Right cardiac atrium (tissue), 5 donors: ENCODE measurements around the gene PTPN6. TPM values are rescaled to one million over a fixed set of nuclear protein-coding genes. Genes with fewer than 3 reads are reported as not detected.

Source experiments
- ATAC-seq, 2 donors: fragments of 200-7000 bp; cut with Tn5 transposase; one replicate each; pipeline versions ENCODE4 v1.8.0 to v1.9.1; 2020; ENCODE audit warnings: moderate library complexity in 2 of 2, mild to moderate bottlenecking in 1 of 2
- DNase-seq, 3 donors: peaks; one replicate each; pipeline ENCODE4 v3.0.0-alpha.2; 2020
- H3K27ac ChIP-seq: one replicate; pipeline ENCODE4 v1.5.1; 2013; ENCODE audit warnings: mild to moderate bottlenecking, low read length, control low read depth, moderate library complexity
- H3K27me3 ChIP-seq: one replicate; pipeline ENCODE4 v1.6.1; 2013; ENCODE audit not compliant: control insufficient read depth, insufficient read depth
- H3K4me1 ChIP-seq: one replicate; pipeline ENCODE4 v1.6.1; 2013; ENCODE audit warnings: low read length; ENCODE audit not compliant: control insufficient read depth, insufficient read depth
- H3K4me3 ChIP-seq: one replicate; pipeline ENCODE4 v1.5.1; 2013; ENCODE audit warnings: low read length, control low read depth
- H3K9me3 ChIP-seq: one replicate; pipeline ENCODE4 v1.6.1; 2013; ENCODE audit warnings: low read length; ENCODE audit not compliant: control insufficient read depth
- WGBS: extraction: QIAGEN DNeasy Blood & Tissue Kit; methylation state at CpG from one replicate; pipeline ENCODE4 v1.1.7; 2013; 5-methylcytosine and 5-hydroxymethylcytosine counted together
- intact Hi-C, 4 donors: fragments of 100-400 bp; cut with DNase I; formaldehyde crosslinking; loops; one replicate each; pipeline versions ENCODE4 v1.11.0 to v1.14.0; 2022 to 2023
- polyA plus RNA-seq: library from polyadenylated mRNA; stranded (reverse); fragments of 200-250 nt; gene quantifications from one replicate; pipeline ENCODE4 v1.2.3, GENCODE V29; 2013
- total RNA-seq, 4 donors: library from RNA; stranded (reverse); fragmentation: NEBNext Ultra II Directional; extraction: Animal tissue kit (Norgen Biotek cat#: 25700); gene quantifications; one replicate each; pipeline ENCODE4 v1.2.1, GENCODE V29; 2021
- donor health status: healthy with polysubstance abuse.
- donor health status: DM: no; HTN: yes; CAD: no.
- donor health status: DM: no; HTN: no; CAD: no.
- donor health status: DM: no; HTN: yes; CAD: no; lungs with severe emphysema.
- donor health status: DM: yes; HTN: yes; CAD: no.

PTPN6 gene
- total and polyA plus RNA-seq, 5 donors, result 5.9 to 12.1 (median 8.2) TPM

DNA sequence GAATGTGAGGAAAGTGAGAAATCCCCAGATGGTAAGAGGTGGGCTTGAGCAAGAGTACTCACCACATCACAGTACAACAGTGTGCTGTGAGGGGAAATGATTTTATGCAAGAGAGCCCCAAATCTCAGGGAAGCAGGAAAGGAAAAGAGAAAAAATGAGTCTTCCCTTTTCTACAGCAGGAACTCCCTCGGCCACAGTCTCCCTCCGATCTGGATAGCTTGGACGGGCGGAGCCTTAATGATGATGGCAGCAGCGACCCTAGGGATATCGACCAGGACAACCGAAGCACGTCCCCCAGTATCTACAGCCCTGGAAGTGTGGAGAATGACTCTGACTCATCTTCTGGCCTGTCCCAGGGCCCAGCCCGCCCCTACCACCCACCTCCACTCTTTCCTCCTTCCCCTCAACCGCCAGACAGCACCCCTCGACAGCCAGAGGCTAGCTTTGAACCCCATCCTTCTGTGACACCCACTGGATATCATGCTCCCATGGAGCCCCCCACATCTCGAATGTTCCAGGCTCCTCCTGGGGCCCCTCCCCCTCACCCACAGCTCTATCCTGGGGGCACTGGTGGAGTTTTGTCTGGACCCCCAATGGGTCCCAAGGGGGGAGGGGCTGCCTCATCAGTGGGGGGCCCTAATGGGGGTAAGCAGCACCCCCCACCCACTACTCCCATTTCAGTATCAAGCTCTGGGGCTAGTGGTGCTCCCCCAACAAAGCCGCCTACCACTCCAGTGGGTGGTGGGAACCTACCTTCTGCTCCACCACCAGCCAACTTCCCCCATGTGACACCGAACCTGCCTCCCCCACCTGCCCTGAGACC is 15.6 kb upstream of the PTPN6 start:
- DNase-seq, result peak; percentile 31 to 62 (median 61)

DNA sequence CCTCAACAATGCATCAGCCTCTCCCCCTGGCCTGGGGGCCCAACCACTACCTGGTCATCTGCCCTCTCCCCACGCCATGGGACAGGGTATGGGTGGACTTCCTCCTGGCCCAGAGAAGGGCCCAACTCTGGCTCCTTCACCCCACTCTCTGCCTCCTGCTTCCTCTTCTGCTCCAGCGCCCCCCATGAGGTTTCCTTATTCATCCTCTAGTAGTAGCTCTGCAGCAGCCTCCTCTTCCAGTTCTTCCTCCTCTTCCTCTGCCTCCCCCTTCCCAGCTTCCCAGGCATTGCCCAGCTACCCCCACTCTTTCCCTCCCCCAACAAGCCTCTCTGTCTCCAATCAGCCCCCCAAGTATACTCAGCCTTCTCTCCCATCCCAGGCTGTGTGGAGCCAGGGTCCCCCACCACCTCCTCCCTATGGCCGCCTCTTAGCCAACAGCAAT is 14.9 kb upstream of the PTPN6 start:
- no peak overlapping the region for H3K27ac ChIP-seq
- ATAC-seq (no peak), DNase-seq (peak in 1 of 3 donors; percentile 25)
- WGBS, result 81% methylated on average over 3 of the region's 3 CpGs
- peaks cover 5% of the 10 kb centered on the region for H3K4me1 ChIP-seq
- intact Hi-C loops, result no loop called here
- H3K27me3 ChIP-seq, result no peaks in the 10 kb centered on the region
- no peaks in the 10 kb centered on the region for H3K9me3 ChIP-seq
- H3K4me3 ChIP-seq, result no peak overlapping the region

More for the DNA sequence above, 15.6 kb upstream of the PTPN6 start:
- H3K4me3 ChIP-seq, result no peak overlapping the region
- H3K27me3 ChIP-seq, result no peaks in the 10 kb centered on the region
- no peak overlapping the region for H3K27ac ChIP-seq
- H3K9me3 ChIP-seq, result no peaks in the 10 kb centered on the region
- peaks cover 5% of the 10 kb centered on the region for H3K4me1 ChIP-seq
- intact Hi-C loops, result no loop called here
- 43% methylated on average over 14 of the region's 14 CpGs for WGBS
- no peak for ATAC-seq

DNA sequence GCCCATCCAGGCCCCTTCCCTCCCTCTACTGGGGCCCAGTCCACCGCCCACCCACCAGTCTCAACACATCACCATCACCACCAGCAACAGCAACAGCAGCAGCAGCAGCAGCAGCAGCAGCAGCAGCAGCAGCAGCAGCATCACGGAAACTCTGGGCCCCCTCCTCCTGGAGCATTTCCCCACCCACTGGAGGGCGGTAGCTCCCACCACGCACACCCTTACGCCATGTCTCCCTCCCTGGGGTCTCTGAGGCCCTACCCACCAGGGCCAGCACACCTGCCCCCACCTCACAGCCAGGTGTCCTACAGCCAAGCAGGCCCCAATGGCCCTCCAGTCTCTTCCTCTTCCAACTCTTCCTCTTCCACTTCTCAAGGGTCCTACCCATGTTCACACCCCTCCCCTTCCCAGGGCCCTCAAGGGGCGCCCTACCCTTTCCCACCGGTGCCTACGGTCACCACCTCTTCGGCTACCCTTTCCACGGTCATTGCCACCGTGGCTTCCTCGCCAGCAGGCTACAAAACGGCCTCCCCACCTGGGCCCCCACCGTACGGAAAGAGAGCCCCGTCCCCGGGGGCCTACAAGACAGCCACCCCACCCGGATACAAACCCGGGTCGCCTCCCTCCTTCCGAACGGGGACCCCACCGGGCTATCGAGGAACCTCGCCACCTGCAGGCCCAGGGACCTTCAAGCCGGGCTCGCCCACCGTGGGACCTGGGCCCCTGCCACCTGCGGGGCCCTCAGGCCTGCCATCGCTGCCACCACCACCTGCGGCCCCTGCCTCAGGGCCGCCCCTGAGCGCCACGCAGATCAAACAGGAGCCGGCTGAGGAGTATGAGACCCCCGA is 14.3 kb upstream of the PTPN6 start:
- 29% methylated on average over 36 of the region's 36 CpGs for WGBS
- Histone ChIP-seq H3K9me3 (no peaks in the 10 kb centered on the region), H3K4me3 (peak overlapping the region; percentile 32), H3K27me3 (no peaks in the 10 kb centered on the region), H3K27ac (peak overlapping the region; percentile 77), H3K4me1 (peaks cover 5% of the 10 kb centered on the region)
- peak; percentile 8 for ATAC-seq
- DNase-seq, result peak; percentile 50 to 81 (median 68)
- intact Hi-C loops, result no loop called here

DNA sequence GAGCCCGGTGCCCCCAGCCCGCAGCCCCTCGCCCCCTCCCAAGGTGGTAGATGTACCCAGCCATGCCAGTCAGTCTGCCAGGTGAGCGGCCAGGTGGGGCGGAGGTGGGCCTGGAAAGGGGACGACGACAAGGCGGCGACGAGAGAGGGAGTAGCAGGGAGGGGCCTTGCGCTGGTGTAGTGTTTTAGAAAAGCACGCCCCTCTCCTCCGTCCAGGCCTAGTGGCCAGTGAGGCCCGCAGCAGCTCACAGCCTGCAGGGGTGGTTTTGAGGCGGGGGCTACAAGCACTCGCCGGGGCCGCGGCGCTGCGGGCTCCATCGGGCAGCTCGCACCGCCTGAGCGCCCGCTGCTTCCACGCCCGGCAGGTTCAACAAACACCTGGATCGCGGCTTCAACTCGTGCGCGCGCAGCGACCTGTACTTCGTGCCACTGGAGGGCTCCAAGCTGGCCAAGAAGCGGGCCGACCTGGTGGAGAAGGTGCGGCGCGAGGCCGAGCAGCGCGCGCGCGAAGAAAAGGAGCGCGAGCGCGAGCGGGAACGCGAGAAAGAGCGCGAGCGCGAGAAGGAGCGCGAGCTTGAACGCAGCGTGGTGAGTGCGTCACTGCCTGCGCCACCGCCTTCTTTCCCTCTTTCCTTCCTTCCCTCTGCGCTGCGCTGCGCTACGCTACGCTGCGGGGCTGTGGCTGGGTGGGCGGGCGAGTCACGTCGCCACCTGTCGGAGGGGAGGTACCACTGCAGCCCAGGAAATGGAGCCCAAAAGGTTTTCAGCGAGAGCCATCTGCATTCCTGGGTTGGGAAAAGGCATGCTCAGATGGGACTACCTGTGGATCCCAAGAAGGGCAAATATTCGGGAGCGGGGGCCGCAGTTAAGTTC is 13.4 kb upstream of the PTPN6 start:
- Histone ChIP-seq H3K9me3 (no peaks in the 10 kb centered on the region), H3K4me1 (peaks cover 5% of the 10 kb centered on the region)

DNA sequence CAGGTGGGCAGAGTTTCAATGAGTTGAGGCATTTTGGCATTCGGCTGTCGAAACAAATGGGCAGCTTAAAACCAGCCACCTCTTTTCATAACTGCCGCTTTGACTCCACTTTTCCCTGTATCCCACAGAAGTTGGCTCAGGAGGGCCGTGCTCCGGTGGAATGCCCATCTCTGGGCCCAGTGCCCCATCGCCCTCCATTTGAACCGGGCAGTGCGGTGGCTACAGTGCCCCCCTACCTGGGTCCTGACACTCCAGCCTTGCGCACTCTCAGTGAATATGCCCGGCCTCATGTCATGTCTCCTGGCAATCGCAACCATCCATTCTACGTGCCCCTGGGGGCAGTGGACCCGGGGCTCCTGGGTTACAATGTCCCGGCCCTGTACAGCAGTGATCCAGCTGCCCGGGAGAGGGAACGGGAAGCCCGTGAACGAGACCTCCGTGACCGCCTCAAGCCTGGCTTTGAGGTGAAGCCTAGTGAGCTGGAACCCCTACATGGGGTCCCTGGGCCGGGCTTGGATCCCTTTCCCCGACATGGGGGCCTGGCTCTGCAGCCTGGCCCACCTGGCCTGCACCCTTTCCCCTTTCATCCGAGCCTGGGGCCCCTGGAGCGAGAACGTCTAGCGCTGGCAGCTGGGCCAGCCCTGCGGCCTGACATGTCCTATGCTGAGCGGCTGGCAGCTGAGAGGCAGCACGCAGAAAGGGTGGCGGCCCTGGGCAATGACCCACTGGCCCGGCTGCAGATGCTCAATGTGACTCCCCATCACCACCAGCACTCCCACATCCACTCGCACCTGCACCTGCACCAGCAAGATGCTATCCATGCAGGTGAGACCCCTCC is 12.6 kb upstream of the PTPN6 start:
- ATAC-seq, result peak; percentile 0 to 4
- peaks cover 5% of the 10 kb centered on the region for H3K4me1 ChIP-seq
- peak; percentile 46 to 77 (median 74) for DNase-seq
- WGBS, result 77% methylated on average over 32 of the region's 32 CpGs
- H3K4me3 ChIP-seq, result no peak overlapping the region
- H3K27ac ChIP-seq, result peak overlapping the region; percentile 26
- no peaks in the 10 kb centered on the region for H3K27me3 ChIP-seq
- intact Hi-C loops, result loop anchor here in 1 of 4 donors (2.0 kb wide), 1 partner anchor 70 kb away; no protein-coding TSS in a partner anchor
- no peaks in the 10 kb centered on the region for H3K9me3 ChIP-seq

More for the DNA sequence above, 13.4 kb upstream of the PTPN6 start:
- WGBS, result under 1% methylated on average over 80 of the region's 80 CpGs
- Histone ChIP-seq H3K4me3 (peak overlapping the region; percentile 32), H3K27me3 (no peaks in the 10 kb centered on the region), H3K27ac (peak overlapping the region; percentile 77)
- DNase-seq, result peak; percentile 95 to 97 (median 97)
- intact Hi-C loops, result loop anchor here in 1 of 4 donors (2.0 kb wide), 1 partner anchor 69 kb away; no protein-coding TSS in a partner anchor
- ATAC-seq, result peak; percentile 86 to 90

DNA sequence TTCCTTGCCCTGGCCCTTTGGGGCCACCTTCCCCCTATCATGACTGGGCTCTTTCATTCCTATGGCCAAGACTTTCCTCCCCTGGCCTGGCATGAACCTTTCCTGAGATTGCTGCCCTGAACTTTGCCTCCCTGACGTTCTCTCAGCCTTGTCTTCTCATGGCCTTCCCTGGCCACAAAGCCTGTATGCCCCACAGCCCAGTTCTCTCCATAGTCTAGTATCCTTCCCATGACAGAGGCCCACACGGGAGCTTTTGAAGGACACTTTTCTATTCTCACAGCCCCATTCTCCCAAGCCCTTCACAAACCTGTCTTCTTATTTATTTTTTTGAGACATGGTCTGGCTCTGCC is 12.0 kb upstream of the PTPN6 start:
- ATAC-seq (no peak), DNase-seq (no peak)
- Histone ChIP-seq H3K4me3 (no peak overlapping the region), H3K27ac (no peak overlapping the region), H3K27me3 (no peaks in the 10 kb centered on the region), H3K9me3 (no peaks in the 10 kb centered on the region), H3K4me1 (peaks cover 2% of the 10 kb centered on the region)
- intact Hi-C loops, result loop anchor here in 1 of 4 donors (2.0 kb wide), 1 partner anchor 70 kb away; no protein-coding TSS in a partner anchor
- WGBS, result 76% methylated on average over 2 of the region's 2 CpGs

DNA sequence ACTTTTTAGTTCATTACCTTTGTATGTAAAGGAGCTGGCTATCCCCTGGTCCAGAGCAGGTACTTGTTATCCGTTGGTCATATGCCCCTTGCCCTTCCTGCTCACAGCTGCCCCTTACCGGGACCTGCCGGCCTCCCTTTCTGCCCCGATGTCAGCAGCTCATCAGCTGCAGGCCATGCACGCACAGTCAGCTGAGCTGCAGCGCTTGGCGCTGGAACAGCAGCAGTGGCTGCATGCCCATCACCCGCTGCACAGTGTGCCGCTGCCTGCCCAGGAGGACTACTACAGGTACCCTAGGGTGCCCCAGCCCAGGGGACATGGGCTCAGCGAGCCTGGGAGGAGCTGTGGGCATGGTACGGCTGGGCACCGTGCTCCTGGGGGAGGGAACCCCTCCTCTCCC is 9.9 kb upstream of the PTPN6 start:
- no peaks in the 10 kb centered on the region for H3K9me3 ChIP-seq
- ATAC-seq (no peak), DNase-seq (peak; percentile 24 to 77 (median 68))
- intact Hi-C loops, result loop anchor here in 1 of 4 donors (10.0 kb wide), 1 partner anchor 174 kb away; no protein-coding TSS in a partner anchor
- H3K27me3 ChIP-seq, result no peaks in the 10 kb centered on the region
- no peak overlapping the region for H3K4me3 ChIP-seq
- H3K4me1 ChIP-seq, result peaks cover 2% of the 10 kb centered on the region
- no peak overlapping the region for H3K27ac ChIP-seq
- WGBS, result 82% methylated on average over 12 of the region's 12 CpGs

DNA sequence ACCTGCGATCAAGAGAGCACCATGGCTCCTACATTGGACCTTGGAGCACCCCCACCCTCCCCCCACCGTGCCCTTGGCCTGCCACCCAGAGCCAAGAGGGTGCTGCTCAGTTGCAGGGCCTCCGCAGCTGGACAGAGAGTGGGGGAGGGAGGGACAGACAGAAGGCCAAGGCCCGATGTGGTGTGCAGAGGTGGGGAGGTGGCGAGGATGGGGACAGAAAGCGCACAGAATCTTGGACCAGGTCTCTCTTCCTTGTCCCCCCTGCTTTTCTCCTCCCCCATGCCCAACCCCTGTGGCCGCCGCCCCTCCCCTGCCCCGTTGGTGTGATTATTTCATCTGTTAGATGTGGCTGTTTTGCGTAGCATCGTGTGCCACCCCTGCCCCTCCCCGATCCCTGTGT is 9.4 kb upstream of the PTPN6 start:
- no peak overlapping the region for H3K27ac ChIP-seq
- 82% methylated on average over 12 of the region's 12 CpGs for WGBS
- no peak for ATAC-seq
- DNase-seq, result peak; percentile 35 to 75 (median 66)
- no peaks in the 10 kb centered on the region for H3K9me3 ChIP-seq
- intact Hi-C loops, result loop anchor here in 1 of 4 donors (10.0 kb wide), 1 partner anchor 173 kb away; no protein-coding TSS in a partner anchor
- H3K4me3 ChIP-seq, result no peak overlapping the region
- no peaks in the 10 kb centered on the region for H3K27me3 ChIP-seq
- H3K4me1 ChIP-seq, result peaks cover 2% of the 10 kb centered on the region

DNA sequence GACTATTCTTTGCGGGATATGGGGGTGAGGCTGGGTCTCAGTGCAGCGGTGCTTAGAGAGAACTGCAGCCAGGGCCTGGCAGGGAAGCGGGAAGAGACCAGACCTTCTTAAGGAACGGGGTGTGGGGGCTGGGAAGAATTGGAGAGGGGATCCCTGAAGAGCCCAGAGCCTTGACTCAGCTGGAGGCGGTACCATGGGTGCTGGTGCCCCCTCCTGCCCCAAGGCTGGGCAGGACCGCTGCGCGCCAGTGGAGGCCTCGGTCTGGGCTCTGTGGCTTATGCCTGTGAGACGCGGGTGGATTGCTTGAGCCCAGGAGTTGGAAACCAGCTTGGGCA is 8.9 kb upstream of the PTPN6 start:
- Histone ChIP-seq H3K9me3 (no peaks in the 10 kb centered on the region), H3K4me1 (peaks cover 2% of the 10 kb centered on the region), H3K27me3 (no peaks in the 10 kb centered on the region), H3K27ac (no peak overlapping the region), H3K4me3 (no peak overlapping the region)
- WGBS, result 90% methylated on average over 11 of the region's 11 CpGs
- no peak for ATAC-seq
- intact Hi-C loops, result loop anchor here in 1 of 4 donors (10.0 kb wide), 1 partner anchor 173 kb away; no protein-coding TSS in a partner anchor
- DNase-seq, result peak; percentile 33 to 77 (median 69)
